NCI-H524 (cell line): ENCODE results near the gene CEACAM21.

ENCODE experiments used
- DNase-seq, 2 experiments: peaks; one replicate each; lab custom pipeline; 2025; lab: John Stamatoyannopoulos, UW

CEACAM21 gene

GRCh38 chr19:41619018-41619556, 43.1 kb downstream of the CEACAM21 start:
- no peak for DNase-seq

- DNase-seq: no peak
Measured at GRCh38 chr19:41620171-41620570, 44.2 kb downstream of the CEACAM21 start.

- DNase-seq: no peak
Measured at GRCh38 chr19:41621226-41621625, 45.3 kb downstream of the CEACAM21 start.

GRCh38 chr19:41621654-41622053, 45.7 kb downstream of the CEACAM21 start:
- no peak for DNase-seq

GRCh38 chr19:41623360-41623759, 47.4 kb downstream of the CEACAM21 start:
- DNase-seq: no peak

- DNase-seq: no peak
Measured at GRCh38 chr19:41624515-41624914, 48.5 kb downstream of the CEACAM21 start.

- DNase-seq: no peak
Measured at GRCh38 chr19:41624937-41625336, 49.0 kb downstream of the CEACAM21 start.

- no peak for DNase-seq
Measured at GRCh38 chr19:41626278-41626677, 50.3 kb downstream of the CEACAM21 start.

- DNase-seq: no peak
Measured at GRCh38 chr19:41626877-41627276, 50.9 kb downstream of the CEACAM21 start, which contains the start of gene CEACAM4. CEACAM4 (minus strand) TSS chr19:41627074; CDS start chr19:41626963, 111 bp downstream.

GRCh38 chr19:41627966-41628675, 52.2 kb downstream of the CEACAM21 start:
- DNase-seq: no peak
